Colon (tissue), 2 donors: ENCODE data around the gene IRF7.

Source experiments
- FAIRE-seq: peaks from 2 replicates; lab custom pipeline; 2012; peaks lifted over from hg19 to GRCh38; lab: Jason Lieb, UNC
- donor health status: control.
- donor health status: control.

IRF7 gene

GRCh38 chr11:563066-563811 lies 52.5 kb downstream of the IRF7 start:
- FAIRE-seq: no peak
